CD4-positive, alpha-beta memory T cell (primary cell): ENCODE results near the gene GRIK2. TPM values are rescaled to one million over a fixed set of nuclear protein-coding genes. Genes with fewer than 3 reads are reported as not detected.

Experiments used
- CTCF ChIA-PET: fragments of 350-600 bp; sonication (Branson Sonifier 250); formaldehyde crosslinking; loops from one replicate; lab custom pipeline; 2021; ENCODE audit warnings: inconsistent platforms; ENCODE audit not compliant: partially characterized antibody; lab: Charles Lee
- POLR2A ChIA-PET: fragments of 350-600 bp; sonication (Branson Sonifier 250); formaldehyde crosslinking; loops from one replicate; lab custom pipeline; 2021; ENCODE audit not compliant: partially characterized antibody; lab: Charles Lee
- DNase-seq, 5 donors: peaks; one replicate each; pipeline versions ENCODE4 v3.0.0 to v3.0.0-alpha.2; 2020 to 2022; ENCODE audit warnings: mixed read lengths in 1 of 5
- H3K27ac ChIP-seq: one replicate; pipeline ENCODE4 v1.7.0; 2013; ENCODE audit warnings: low read depth, low read length
- H3K27me3 ChIP-seq: 2 replicates; pipeline ENCODE4 v1.7.0; 2013; ENCODE audit warnings: mild to moderate bottlenecking, low read length, moderate library complexity; ENCODE audit not compliant: insufficient read depth
- H3K36me3 ChIP-seq: 2 replicates; pipeline ENCODE4 v1.7.0; 2013; ENCODE audit warnings: mild to moderate bottlenecking, low read length, moderate library complexity; ENCODE audit not compliant: insufficient read depth
- H3K4me1 ChIP-seq: 2 replicates; pipeline ENCODE4 v1.7.0; 2013; ENCODE audit warnings: mild to moderate bottlenecking, low read length, moderate library complexity; ENCODE audit not compliant: insufficient read depth
- H3K4me3 ChIP-seq, 2 donors: one replicate each; pipeline ENCODE4 v1.7.0; 2013; ENCODE audit warnings: low read length in 2 of 2, mild to moderate bottlenecking in 1 of 2
- H3K9me3 ChIP-seq, 2 donors: one replicate each; pipeline ENCODE4 v1.7.0; 2013; ENCODE audit warnings: low read length in 2 of 2, control low read depth in 1 of 2; ENCODE audit not compliant: control insufficient read depth in 1 of 2
- H3K27ac Mint-ChIP-seq, 7 donors: one replicate each; pipeline ENCODE4 v1.8.0; 2020 to 2021; ENCODE audit warnings: mixed read lengths in 7 of 7, mild to moderate bottlenecking in 6 of 7, inconsistent platforms in 3 of 7, moderate library complexity in 3 of 7
- H3K27me3 Mint-ChIP-seq, 2 donors: one replicate each; pipeline ENCODE4 v1.8.0; 2020 to 2021; ENCODE audit warnings: mixed read lengths in 2 of 2
- H3K36me3 Mint-ChIP-seq, 2 donors: one replicate each; pipeline ENCODE4 v1.8.0; 2020 to 2021; ENCODE audit warnings: mixed read lengths in 2 of 2, inconsistent platforms in 1 of 2, mild to moderate bottlenecking in 1 of 2
- H3K4me1 Mint-ChIP-seq, 4 donors: one replicate each; pipeline ENCODE4 v1.8.0; 2020 to 2021; ENCODE audit warnings: mixed read lengths in 4 of 4, mild to moderate bottlenecking in 1 of 4
- H3K4me3 Mint-ChIP-seq, 8 donors: one replicate each; pipeline ENCODE4 v1.8.0; 2020 to 2021; ENCODE audit warnings: mixed read lengths in 8 of 8, mild to moderate bottlenecking in 7 of 8, moderate library complexity in 6 of 8, inconsistent platforms in 3 of 8
- H3K9me3 Mint-ChIP-seq, 8 donors: one replicate each; pipeline ENCODE4 v1.8.0; 2020 to 2021; ENCODE audit warnings: mixed read lengths in 8 of 8, mild to moderate bottlenecking in 5 of 8, inconsistent platforms in 3 of 8, moderate library complexity in 1 of 8
- intact Hi-C: fragments of 100-400 bp; cut with micrococcal nuclease; formaldehyde crosslinking; loops from one replicate; pipeline ENCODE4 v1.15.1; 2023
- polyA plus RNA-seq, 2 donors: library from polyadenylated mRNA; unstranded; fragments of 300-500 nt; fragmentation: Illumina TruSeq; gene quantifications; one replicate each; pipeline ENCODE4 v1.2.3, GENCODE V29; 2021
- total RNA-seq, 2 experiments: library from RNA; stranded (reverse); gene quantifications; one replicate each; pipeline ENCODE4 v1.2.3, GENCODE V29; 2021

Gene GRIK2
- total and polyA plus RNA-seq, 4 experiments from 2014 or later = not detected

DNA sequence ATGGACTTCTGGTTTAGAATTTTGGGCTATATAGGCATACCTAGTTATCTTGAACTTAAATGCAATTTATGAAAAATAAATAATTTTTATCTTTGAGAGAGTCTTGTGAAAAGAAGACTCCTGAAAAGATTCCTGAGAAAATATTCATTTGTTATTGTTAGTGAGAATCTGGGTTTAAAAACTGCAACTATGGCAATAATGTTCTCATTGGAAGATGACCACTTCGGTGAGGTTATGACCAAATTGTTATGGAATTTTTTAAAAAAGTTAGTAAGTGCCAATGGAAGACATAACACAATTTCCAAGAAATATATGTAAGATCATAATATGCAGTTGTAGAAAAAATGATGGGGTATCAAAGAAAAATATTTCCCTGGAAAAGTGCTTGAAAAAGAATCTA lies 46.3 kb downstream of the GRIK2 start:
- Histone ChIP-seq H3K27me3 (no peaks in the 10 kb centered on the region), H3K4me3 (no peak overlapping the region), H3K4me1 (no peaks in the 10 kb centered on the region), H3K9me3 (no peaks in the 10 kb centered on the region), H3K36me3 (no peaks in the 10 kb centered on the region), H3K27ac (no peak overlapping the region)
- peaks cover 0 to 8% (median 4%) of the 10 kb centered on the region in 8 donors for H3K9me3 Mint-ChIP-seq
- no peaks in the 10 kb centered on the region for H3K4me1 Mint-ChIP-seq
- H3K4me3 Mint-ChIP-seq = no peak overlapping the region
- no peaks in the 10 kb centered on the region for H3K27me3 Mint-ChIP-seq
- no peak overlapping the region for H3K27ac Mint-ChIP-seq
- no peak for DNase-seq
- H3K36me3 Mint-ChIP-seq = no peaks in the 10 kb centered on the region
- ChIA-PET CTCF (no interaction called here), POLR2A (no interaction called here)
- intact Hi-C loops = no loop called here

DNA sequence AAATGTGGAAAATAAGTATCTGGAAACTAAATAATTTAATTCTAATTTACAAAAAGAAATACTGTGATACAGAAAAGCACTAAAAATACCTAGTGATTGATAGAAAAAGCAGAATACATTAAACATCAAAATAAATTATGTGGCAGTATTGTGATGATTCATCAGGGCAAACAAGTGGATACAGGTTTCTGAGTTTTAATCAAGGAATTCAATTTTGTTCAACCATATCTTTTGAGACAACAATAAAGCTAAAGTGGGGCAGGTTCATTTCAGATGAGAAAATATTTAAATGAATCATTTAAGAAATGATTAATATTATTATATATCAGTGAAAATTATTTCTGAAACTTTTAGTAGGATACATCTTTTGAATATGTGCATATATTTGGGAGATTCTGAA lies 49.8 kb downstream of the GRIK2 start:
- Histone ChIP-seq H3K36me3 (no peaks in the 10 kb centered on the region), H3K27me3 (no peaks in the 10 kb centered on the region), H3K9me3 (no peaks in the 10 kb centered on the region), H3K27ac (no peak overlapping the region), H3K4me3 (no peak overlapping the region), H3K4me1 (no peaks in the 10 kb centered on the region)
- CTCF ChIA-PET = no interaction called here
- Mint-ChIP-seq H3K9me3 (peaks cover 0 to 6% (median 4%) of the 10 kb centered on the region in 8 donors), H3K36me3 (no peaks in the 10 kb centered on the region), H3K27me3 (no peaks in the 10 kb centered on the region), H3K4me1 (no peaks in the 10 kb centered on the region), H3K27ac (no peak overlapping the region), H3K4me3 (no peak overlapping the region)
- POLR2A ChIA-PET = no interaction called here
- no peak for DNase-seq
- intact Hi-C loops = no loop called here

DNA sequence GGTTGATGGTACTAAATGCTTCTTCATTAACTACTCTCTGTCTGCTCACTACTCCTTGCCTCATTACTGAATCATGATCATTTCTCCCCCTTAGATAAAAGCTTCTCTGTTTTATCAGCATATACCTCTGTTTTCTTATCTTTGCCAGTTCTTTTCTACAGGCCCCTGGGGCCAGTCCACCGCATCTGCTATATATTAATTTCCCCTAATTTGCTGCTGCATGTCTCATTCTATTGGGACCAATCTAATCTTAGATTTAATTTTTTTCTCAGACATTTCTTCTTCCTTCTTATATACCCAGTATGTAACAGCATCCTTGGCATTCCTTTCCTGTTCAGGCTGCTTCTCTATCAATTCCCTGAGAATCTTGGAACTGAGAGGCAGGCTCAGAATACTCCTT lies 51.2 kb downstream of the GRIK2 start:
- DNase-seq = no peak
- Mint-ChIP-seq H3K9me3 (peaks cover 0 to 6% (median 4%) of the 10 kb centered on the region in 8 donors), H3K4me1 (no peaks in the 10 kb centered on the region), H3K4me3 (no peak overlapping the region), H3K27me3 (no peaks in the 10 kb centered on the region), H3K36me3 (no peaks in the 10 kb centered on the region), H3K27ac (no peak overlapping the region)
- no peaks in the 10 kb centered on the region for H3K4me1 ChIP-seq
- no peak overlapping the region for H3K27ac ChIP-seq
- H3K4me3 ChIP-seq = no peak overlapping the region
- no peaks in the 10 kb centered on the region for H3K9me3 ChIP-seq
- no peaks in the 10 kb centered on the region for H3K36me3 ChIP-seq
- ChIA-PET CTCF (no interaction called here), POLR2A (no interaction called here)
- intact Hi-C loops = no loop called here
- H3K27me3 ChIP-seq = no peaks in the 10 kb centered on the region

DNA sequence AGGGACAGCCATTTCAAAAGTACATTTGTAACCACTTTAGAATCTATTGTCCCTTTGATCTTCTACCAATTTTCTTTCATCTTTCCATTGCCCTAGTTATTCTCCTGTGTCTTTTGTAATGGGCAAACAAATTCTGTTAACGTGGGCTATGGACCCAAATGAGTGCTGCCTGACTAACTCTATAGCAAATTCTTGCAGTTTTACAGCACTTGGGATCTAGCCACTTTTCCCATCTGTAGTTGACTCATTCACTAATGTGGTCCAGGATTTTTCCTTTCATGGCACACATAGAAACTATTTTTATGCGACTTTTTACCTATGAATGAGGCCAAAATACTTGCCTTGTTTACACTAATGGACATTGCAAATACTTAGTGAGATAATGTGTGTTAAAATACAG lies 52.0 kb downstream of the GRIK2 start:
- Mint-ChIP-seq H3K4me3 (no peak overlapping the region), H3K27ac (no peak overlapping the region), H3K27me3 (no peaks in the 10 kb centered on the region), H3K36me3 (no peaks in the 10 kb centered on the region), H3K9me3 (peaks cover 0 to 6% (median 4%) of the 10 kb centered on the region in 8 donors), H3K4me1 (no peaks in the 10 kb centered on the region)
- H3K4me1 ChIP-seq = no peaks in the 10 kb centered on the region
- ChIA-PET POLR2A (no interaction called here), CTCF (no interaction called here)
- no peak overlapping the region for H3K27ac ChIP-seq
- no peaks in the 10 kb centered on the region for H3K9me3 ChIP-seq
- no peaks in the 10 kb centered on the region for H3K27me3 ChIP-seq
- H3K36me3 ChIP-seq = no peaks in the 10 kb centered on the region
- DNase-seq = no peak
- intact Hi-C loops = no loop called here
- no peak overlapping the region for H3K4me3 ChIP-seq

DNA sequence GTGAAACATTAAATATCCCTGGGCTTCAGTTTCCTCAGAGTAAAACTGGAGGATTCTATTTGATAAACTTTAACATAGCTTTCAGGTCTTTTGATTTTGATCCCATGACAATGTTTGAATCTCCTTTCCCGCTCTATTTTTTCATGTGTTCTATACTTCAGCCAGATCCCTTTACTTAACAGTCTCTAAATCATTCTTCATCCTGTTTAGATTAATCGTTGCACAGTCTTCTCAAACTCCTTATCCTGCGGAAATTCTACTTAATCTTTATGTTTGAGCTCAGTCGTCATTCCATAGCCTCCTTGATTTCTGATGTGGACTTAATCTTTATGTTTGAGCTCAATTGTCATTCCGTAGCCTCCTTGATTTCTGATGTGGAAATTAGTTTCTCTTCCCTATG lies 57.4 kb downstream of the GRIK2 start:
- ChIA-PET POLR2A (no interaction called here), CTCF (no interaction called here)
- Histone ChIP-seq H3K9me3 (no peaks in the 10 kb centered on the region), H3K4me3 (no peak overlapping the region), H3K4me1 (no peaks in the 10 kb centered on the region), H3K27me3 (no peaks in the 10 kb centered on the region), H3K36me3 (no peaks in the 10 kb centered on the region), H3K27ac (no peak overlapping the region)
- intact Hi-C loops = no loop called here
- no peaks in the 10 kb centered on the region for H3K27me3 Mint-ChIP-seq
- no peaks in the 10 kb centered on the region for H3K4me1 Mint-ChIP-seq
- H3K9me3 Mint-ChIP-seq = peaks cover 0 to 3% (median 0%) of the 10 kb centered on the region in 8 donors
- H3K4me3 Mint-ChIP-seq = no peak overlapping the region
- no peaks in the 10 kb centered on the region for H3K36me3 Mint-ChIP-seq
- H3K27ac Mint-ChIP-seq = no peak overlapping the region
- DNase-seq = no peak

DNA sequence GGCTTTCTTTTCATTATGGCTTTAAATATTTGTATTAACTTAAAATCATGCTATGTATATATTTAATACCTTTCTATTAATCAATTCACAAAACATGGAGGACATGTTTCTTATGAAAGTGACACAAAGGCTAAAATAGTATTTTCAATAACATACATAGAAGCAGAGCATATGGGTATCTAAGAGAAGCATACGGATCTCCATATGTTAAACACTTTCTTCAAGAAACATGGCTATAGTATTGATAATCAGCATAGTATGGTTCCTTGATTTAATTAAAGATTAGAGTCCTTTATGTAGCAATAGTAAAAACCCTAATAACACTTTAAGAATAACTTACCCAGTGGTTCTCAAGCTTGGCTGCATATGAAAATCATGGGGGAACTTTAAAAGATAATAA lies 58.5 kb downstream of the GRIK2 start:
- no peak overlapping the region for H3K27ac ChIP-seq
- H3K4me3 ChIP-seq = no peak overlapping the region
- DNase-seq = no peak
- Mint-ChIP-seq H3K27ac (no peak overlapping the region), H3K27me3 (no peaks in the 10 kb centered on the region), H3K9me3 (peaks cover 0 to 4% (median under 1%) of the 10 kb centered on the region in 8 donors), H3K4me3 (no peak overlapping the region), H3K36me3 (no peaks in the 10 kb centered on the region), H3K4me1 (no peaks in the 10 kb centered on the region)
- intact Hi-C loops = no loop called here
- no peaks in the 10 kb centered on the region for H3K36me3 ChIP-seq
- no peaks in the 10 kb centered on the region for H3K9me3 ChIP-seq
- POLR2A ChIA-PET = no interaction called here
- CTCF ChIA-PET = no interaction called here
- H3K4me1 ChIP-seq = no peaks in the 10 kb centered on the region
- no peaks in the 10 kb centered on the region for H3K27me3 ChIP-seq

DNA sequence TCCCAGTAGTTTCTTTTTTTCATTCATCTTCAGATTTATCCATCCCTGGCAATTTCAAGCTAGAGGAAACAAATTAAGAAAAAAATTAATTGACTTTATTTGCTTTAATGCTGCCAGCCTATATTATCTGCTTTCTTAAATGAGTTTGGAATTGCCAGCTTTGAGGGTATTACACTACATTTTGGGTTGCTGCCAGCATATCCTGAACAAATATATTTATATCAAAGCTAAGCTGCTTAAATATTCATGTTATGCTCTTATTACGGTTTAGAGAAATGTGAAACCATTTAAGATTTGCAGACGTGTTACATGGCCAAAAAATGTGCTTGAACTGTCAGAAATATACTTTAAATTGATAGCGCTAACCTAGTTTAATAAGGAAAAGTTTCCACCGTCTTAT lies 59.7 kb downstream of the GRIK2 start:
- DNase-seq = no peak
- no peak overlapping the region for H3K4me3 Mint-ChIP-seq
- ChIA-PET CTCF (no interaction called here), POLR2A (no interaction called here)
- Histone ChIP-seq H3K4me1 (no peaks in the 10 kb centered on the region), H3K4me3 (no peak overlapping the region), H3K36me3 (no peaks in the 10 kb centered on the region), H3K9me3 (no peaks in the 10 kb centered on the region), H3K27ac (no peak overlapping the region), H3K27me3 (no peaks in the 10 kb centered on the region)
- no peaks in the 10 kb centered on the region for H3K36me3 Mint-ChIP-seq
- no peaks in the 10 kb centered on the region for H3K4me1 Mint-ChIP-seq
- peaks cover 0 to 4% (median 0%) of the 10 kb centered on the region in 8 donors for H3K9me3 Mint-ChIP-seq
- H3K27ac Mint-ChIP-seq = no peak overlapping the region
- intact Hi-C loops = no loop called here
- no peaks in the 10 kb centered on the region for H3K27me3 Mint-ChIP-seq

DNA sequence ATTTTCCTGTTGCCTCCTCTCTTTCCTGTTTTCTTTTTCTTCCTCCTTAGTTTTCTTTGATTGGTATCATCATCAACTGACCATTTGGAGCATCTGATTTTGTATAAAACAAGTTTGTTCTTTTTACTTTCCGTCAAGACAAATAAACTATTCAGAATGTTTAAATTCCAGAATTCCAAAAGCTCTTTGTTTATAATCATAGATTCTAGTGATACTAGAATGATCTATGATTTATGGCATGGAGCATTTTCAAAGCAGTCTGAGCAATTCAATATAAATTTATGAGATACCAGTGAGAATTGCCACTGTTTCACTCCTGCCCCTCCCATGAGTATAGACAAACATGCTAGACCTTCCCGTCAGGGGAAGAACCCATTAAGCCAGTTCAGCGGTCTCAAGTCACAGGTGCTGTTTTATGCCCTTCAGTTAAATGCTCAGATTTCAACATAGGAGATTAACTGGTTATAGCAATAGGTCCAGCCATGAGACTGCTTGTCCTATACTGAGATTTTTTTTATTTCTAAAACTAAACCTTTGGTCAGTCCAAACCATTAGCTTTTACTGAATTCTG lies 60.7 kb downstream of the GRIK2 start:
- Mint-ChIP-seq H3K36me3 (no peaks in the 10 kb centered on the region), H3K27ac (no peak overlapping the region), H3K9me3 (peaks cover 0 to 4% (median 0%) of the 10 kb centered on the region in 8 donors), H3K4me1 (no peaks in the 10 kb centered on the region), H3K4me3 (no peak overlapping the region), H3K27me3 (no peaks in the 10 kb centered on the region)
- ChIA-PET POLR2A (no interaction called here), CTCF (no interaction called here)
- Histone ChIP-seq H3K9me3 (no peaks in the 10 kb centered on the region), H3K27me3 (no peaks in the 10 kb centered on the region), H3K36me3 (no peaks in the 10 kb centered on the region), H3K4me1 (no peaks in the 10 kb centered on the region), H3K27ac (no peak overlapping the region), H3K4me3 (no peak overlapping the region)
- DNase-seq = no peak
- intact Hi-C loops = no loop called here
